ENCODE results near the gene PLEKHG2.

- TF ChIP-seq ZNF274 (IDR thresholded peaks at IDR 0.05; ENCODE audit: low read depth, low read length) (no peak), YY1 (IDR thresholded peaks at IDR 0.05; ENCODE audit: insufficient read depth, insufficient read length) (no peak)
Measured at GRCh38 chr19:39449116-39449797, 36.8 kb downstream of the PLEKHG2 start.
